Measurements from ENCODE around the gene RGS3.

The RGS3 gene

DNA sequence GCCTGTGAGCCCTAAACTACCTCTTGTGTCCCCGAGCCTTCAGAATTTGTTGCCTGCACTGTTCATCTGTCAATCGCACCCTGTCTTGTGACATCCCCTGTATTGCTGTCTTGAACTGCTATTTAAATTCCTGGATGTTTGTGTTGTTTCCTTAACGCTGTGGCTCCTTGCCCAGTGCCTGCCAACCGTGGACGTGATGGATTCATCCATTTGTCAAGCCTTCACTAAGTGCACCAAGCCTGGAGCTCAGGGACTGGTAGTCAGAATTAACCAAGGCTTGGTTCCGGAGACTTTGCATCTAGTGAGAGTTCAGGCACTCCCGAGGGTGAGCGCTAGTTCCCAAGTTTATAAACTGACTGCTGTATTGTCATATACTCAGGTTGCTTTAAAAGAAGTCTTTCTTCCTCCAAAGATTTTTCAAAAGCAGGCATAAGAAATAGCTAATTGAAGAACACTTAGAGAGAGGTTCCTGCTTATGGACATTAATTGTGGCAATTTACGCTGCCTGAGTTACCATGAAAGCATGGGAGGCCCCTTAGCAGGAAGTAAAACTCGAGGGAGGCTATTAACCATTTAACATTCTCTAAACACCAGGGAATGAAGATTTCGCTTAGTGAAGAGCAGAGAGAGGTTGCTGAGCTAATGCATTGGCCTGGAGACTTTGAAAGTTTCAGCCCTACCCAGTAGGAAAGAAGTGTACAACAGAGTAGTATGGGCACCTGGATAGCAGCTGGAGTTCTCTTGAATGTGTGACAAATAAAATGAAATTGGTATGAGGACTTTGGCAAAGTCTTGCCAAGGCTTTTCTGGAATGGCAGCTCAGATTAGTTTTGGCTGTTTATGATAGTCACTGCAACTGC is 29.0 kb downstream of the RGS3 start:
- H3K4me3 ChIP-seq (ENCODE audit: low read depth, low read length), result no peak overlapping the region
- TF ChIP-seq, protein P1, sequence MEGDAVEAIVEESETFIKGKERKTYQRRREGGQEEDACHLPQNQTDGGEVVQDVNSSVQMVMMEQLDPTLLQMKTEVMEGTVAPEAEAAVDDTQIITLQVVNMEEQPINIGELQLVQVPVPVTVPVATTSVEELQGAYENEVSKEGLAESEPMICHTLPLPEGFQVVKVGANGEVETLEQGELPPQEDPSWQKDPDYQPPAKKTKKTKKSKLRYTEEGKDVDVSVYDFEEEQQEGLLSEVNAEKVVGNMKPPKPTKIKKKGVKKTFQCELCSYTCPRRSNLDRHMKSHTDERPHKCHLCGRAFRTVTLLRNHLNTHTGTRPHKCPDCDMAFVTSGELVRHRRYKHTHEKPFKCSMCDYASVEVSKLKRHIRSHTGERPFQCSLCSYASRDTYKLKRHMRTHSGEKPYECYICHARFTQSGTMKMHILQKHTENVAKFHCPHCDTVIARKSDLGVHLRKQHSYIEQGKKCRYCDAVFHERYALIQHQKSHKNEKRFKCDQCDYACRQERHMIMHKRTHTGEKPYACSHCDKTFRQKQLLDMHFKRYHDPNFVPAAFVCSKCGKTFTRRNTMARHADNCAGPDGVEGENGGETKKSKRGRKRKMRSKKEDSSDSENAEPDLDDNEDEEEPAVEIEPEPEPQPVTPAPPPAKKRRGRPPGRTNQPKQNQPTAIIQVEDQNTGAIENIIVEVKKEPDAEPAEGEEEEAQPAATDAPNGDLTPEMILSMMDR (IDR thresholded peaks at IDR 0.05; ENCODE audit: insufficient read depth, low read depth, low read length, missing control alignments), result no peak
- DNase-seq (ENCODE audit: low read depth), result no peak

DNA sequence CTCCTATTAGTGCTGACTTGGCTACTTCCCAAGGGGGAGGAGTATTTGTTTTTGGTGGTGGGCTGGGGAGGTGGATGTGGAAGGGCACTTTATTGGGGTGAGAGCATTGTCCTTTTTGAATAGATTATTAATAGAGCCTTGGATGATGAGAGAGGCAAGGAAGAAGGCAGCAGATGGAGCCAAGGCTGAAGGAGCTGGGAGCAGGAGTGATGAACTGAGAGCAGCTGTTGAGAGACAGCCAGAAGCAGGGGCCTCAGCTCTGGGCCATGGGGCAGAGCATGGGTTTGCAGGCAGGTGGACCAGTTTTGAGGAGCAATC is 29.6 kb downstream of the RGS3 start:
- no peak overlapping the region for H3K4me3 ChIP-seq (ENCODE audit: low read depth, low read length)
- TF ChIP-seq, protein P1 (IDR thresholded peaks at IDR 0.05; ENCODE audit: insufficient read depth, low read depth, low read length, missing control alignments), result no peak
- DNase-seq (ENCODE audit: low read depth), result no peak

DNA sequence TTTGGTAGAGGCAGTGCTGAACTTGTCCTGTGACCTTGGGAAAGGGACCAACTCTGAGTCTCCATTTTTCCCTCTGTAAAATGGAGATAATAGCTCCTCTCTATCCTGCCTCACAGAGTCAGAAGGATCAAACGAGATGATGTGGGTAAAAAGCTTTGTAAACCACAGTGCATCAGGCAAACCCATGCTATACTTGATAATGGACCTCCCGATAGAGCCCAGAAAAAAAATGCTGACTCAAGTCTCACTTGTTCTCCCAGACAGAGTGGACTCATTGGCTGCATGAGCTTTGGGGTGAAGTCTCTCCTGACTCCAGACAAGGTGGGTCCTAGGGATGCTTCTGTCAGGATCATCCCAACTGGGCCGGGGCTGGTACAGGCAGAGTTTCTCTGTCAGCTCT is 32.0 kb downstream of the RGS3 start:
- no peak overlapping the region for H3K4me3 ChIP-seq (ENCODE audit: low read depth, low read length)
- TF ChIP-seq, protein P1 (IDR thresholded peaks at IDR 0.05; ENCODE audit: insufficient read depth, low read depth, low read length, missing control alignments), result no peak
- DNase-seq (ENCODE audit: low read depth), result no peak

DNA sequence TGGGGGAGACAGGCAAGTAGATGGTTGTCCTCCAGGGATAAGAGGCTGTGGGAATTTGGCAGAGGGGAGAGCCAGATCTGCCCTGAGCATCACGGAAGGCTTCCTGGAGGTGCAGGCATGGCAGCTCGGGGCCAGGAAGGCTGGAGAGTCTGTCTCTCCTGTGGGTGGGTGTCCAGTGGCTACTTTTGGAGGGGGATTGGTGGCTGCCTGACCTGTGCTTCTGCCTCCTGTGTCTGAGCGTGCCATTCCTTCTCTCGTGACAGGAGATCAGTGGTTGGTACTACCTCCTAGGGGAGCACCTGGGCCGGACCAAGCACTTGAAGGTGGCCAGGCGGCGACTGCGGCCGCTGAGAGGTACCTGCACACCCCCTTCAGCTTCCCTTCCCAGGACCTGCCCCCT is 33.5 kb downstream of the RGS3 start:
- TF ChIP-seq, protein P1 (IDR thresholded peaks at IDR 0.05; ENCODE audit: insufficient read depth, low read depth, low read length, missing control alignments), result no peak
- no peak for DNase-seq (ENCODE audit: low read depth)
- no peak overlapping the region for H3K4me3 ChIP-seq (ENCODE audit: low read depth, low read length)

DNA sequence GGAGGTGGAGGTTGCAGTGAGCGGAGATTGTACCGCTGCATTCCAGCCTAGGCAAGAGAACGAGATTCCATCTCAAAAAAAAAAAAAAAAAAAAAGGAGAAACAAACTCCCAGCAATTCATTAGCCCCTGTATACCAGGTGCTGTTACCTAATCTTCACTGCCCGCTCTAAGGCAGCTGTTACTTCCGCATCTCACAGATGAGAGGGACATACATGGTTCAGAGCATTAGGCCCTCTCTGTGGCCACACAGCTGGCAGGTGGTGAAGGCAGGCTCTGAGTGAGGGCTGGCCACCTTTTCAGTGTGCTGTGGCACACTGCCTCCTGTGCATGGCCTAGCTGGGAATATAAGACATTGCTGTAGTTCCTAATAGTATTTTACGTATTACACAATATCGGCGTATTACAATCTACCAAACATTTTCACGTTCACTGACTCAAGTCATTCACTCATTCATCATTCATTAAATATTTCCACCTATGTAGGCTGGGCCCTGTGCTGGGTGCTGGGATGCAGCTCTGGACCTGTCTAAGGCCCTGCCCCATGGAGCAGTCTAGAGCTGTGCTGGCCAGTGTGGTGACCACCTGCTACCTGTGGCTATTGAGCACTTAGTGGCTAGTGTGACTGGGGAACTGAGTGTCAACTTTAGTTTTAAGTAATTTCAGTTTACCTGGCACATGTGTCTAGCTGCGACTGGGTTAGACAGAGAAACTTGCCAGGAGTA is 35.8 kb downstream of the RGS3 start:
- TF ChIP-seq, protein P1 (IDR thresholded peaks at IDR 0.05; ENCODE audit: insufficient read depth, low read depth, low read length, missing control alignments), result no peak
- no peak for DNase-seq (ENCODE audit: low read depth)
- no peak overlapping the region for H3K4me3 ChIP-seq (ENCODE audit: low read depth, low read length)

DNA sequence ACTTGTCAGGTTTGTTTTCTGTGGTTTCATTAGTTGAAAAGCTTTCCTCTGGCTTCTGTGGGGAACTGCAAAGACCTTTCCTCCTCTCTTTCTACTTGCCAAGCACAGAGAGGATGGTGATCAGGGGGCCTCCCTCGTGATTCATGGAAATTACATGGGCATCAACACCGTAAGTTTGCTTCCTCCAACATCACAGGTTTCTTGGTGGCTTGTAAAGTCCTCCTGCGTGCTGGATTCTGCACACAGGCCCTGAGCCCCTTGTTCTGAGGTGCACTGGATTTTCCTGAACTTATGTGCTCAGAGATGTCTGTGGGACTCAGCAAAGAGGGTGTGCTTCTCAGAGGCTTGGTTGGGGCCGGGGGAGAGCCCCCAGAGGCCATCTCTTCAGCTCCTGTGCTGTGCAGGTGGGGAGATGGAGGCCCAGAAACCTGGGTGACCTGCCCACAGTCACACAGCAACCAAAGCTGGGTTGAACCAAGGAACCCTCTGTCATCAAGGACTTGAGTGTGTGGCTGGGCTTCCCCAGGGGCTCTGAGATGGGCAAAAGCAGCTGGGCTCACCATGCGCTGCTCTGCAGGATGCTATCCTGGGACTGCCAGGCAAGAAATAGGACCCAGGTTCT is 36.5 kb downstream of the RGS3 start:
- TF ChIP-seq, protein P1 (IDR thresholded peaks at IDR 0.05; ENCODE audit: insufficient read depth, low read depth, low read length, missing control alignments), result no peak
- DNase-seq (ENCODE audit: low read depth), result no peak
- H3K4me3 ChIP-seq (ENCODE audit: low read depth, low read length), result no peak overlapping the region
